HG03520 (cell line): ENCODE results near the gene PLG.
"Not testable (repeated sequence)": the region's sequence is repeated elsewhere in the genome, so short reads cannot be mapped to it uniquely, and the experiment has no call there.

Experiments
- ATAC-seq: cut with Tn5 transposase; IDR thresholded peaks from one replicate; pipeline ENCODE4 v1.9.1; 2021; ENCODE audit warnings: mild to moderate bottlenecking, moderate library complexity; ENCODE audit not compliant: unreplicated experiment

The PLG gene

DNA sequence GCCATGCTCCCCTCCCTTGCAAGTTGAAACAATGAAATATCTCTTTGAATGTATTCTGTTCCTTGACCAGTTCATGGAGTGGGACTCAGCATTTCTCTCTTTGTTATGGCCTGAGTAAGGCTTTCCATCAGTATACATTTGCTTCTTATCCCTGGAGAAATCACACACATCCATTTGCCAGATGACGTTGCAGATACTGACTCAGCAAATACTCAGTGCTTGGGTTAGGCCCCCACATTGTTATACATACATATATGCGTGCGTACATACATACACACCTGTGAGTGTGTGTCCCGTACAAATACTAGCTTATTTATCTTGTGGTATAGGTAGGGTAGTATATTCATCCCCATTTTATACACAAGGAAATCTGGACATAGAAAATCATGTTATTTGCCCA lies 72.4 kb downstream of the PLG start:
- ATAC-seq, result no peak

DNA sequence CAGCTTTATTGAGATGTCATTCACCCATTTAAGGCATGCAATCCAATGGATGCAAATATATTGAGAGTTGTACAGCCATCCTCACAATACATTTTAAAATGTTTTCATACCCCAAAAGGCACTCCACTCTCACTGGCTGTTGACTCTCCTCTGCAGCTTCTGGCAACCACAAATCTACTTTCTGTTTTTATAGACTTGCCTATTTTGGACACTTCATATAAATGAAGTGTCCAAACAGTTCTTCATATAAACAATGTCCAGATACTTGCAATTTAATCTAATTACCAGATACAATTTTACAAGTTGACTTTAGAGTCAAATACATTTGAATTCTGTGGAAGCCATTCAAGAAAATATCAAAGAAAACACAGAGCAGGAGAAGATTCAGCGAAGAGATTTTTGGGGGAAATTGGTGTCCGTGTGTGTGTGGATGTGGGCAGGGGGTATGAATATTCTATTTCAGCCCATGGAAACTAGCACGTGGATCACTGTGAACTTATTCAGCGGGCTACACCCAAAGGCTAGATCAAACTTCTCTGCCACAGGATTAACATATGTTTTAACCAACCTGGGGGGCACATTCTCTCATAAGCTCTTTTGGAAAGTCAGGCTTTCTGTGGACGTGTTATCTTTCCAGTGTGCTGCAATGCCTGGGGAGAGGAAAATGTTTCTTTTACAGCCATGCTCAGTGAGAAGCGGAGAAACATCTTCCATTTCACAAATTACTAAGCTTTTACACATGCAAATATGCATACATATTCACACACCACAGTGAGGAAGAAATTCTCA lies 73.9 kb downstream of the PLG start:
- no peak for ATAC-seq

DNA sequence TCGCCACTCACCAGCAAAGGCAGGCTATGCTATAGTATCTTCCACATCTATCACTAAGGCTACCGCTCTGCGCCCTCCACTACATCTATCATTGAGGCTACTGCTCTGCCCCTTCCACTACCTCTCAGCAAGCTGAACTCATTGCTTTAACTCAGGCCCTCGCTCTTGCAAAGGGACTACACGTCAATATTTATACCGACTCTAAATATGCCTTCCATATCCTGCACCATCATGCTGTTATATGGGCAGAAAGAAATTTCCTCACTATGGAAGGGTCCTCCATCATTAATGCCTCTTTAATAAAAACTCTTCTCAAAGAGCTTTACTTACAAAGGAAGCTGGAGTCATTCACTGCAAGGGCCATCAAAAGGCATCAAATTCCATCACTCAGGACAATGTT lies 77.1 kb downstream of the PLG start:
- not testable (repeated sequence) for ATAC-seq

DNA sequence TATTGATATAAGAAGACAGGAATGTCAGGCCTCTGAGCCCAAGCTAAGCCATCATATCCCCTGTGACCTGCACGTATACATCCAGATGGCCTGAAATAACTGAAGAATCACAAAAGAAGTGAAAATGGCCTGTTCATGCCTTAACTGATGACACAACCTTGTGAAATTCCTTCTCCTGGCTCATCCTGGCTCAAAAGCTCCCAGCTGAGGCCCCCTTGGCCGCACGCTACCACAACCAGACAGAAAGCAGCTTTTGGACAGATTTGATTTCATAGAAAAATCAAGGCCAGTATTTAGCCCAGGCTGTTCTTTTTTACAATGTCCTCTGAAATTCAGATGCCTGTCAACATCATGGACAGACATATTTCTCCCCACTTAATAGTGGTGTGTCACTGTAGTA lies 78.6 kb downstream of the PLG start:
- not testable (repeated sequence) for ATAC-seq

DNA sequence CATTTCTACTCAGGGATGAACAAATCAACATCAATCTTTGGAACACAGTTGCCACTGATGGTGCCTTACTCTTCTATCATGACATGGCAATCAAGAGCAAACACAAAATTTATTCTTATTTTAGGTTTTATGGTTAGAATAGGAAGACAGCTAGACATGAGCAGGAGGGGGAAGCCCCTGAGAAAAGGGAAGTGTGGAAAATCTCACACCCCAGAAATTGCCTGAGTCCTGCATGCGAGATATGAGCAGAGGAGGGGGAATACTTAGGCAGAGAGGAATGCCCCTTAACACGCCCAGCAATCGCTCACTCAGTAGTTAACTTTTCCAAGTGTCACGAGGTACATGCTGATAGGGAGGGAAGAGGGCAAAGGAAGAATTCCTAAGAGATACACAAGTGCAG lies 79.3 kb downstream of the PLG start:
- no peak for ATAC-seq

DNA sequence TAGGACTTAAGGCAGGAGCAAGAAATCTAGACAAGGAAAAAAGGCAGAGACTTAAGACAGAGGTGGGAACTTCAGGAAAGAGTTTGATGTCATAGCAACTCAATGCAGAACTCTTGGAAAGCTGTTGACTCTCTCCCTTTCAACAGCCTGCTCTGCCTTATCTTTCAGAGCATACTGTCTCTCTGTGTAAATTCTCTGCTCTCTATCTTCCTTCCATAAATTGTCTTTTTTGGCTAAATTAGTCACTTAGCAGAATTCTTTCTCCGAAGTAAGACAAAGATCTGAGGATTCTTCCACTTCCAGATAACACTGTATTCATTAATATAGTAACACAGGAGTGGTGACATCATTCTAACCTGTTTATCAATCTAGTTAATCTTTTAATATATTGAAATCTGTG lies 80.2 kb downstream of the PLG start:
- ATAC-seq, result no peak

DNA sequence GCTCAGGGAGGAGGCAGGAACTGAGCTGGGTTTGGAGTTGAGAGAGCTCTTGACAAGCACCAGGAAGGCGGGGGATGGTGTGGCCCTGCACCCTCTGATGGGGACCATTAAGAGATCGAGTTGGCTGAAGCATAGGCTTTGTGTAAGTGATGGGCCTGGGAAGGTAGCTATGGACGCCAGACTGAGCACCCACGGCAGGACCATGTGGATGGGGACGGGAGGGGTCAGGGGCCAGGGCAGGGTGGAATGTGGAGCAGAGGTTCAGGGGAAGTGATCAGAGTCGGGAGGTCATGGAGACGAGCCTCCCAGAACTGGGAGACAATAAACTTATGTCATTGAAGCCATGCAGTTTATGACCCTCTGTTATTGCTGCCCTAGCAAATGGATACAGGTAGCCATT lies 81.7 kb downstream of the PLG start:
- ATAC-seq, result no peak

DNA sequence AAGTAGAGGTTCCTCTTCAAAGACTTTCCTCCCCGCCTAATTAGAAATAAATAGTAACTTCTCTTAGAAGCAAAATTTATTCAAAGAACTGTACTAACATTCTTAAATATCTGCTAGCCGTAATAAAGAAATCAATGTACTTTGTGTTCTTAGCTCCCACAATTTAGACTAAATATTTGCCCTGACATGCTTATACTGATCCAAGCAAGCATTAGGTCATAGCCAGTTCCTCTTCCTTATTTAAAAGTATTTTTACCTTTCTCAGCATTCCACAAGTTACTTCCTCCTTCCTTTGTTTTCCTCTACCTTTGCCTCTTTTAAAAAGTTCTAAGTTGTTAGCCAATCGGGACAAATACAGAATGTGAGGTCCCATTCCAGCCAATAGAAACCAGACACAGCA lies 86.1 kb downstream of the PLG start:
- ATAC-seq, result not testable (repeated sequence)

DNA sequence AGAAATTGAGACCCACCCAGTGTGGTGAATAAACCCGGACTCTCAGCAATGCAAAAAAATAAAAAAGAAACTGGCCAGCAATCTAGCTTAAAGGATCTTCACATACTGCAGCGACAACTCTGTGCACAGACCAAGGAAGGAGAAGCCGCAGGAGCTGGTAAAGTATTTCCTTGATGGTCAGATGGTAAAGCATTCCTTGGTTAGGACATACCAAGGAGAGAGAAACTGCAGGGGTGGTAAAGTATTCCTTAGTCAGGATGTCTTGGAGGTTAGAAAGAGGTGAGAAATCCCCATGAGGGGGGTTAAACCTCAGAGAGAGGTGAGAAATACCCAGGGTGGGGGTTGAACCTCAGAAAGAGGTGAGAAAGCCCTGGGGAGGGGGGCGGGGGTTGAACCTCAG lies 86.8 kb downstream of the PLG start:
- ATAC-seq, result no peak

DNA sequence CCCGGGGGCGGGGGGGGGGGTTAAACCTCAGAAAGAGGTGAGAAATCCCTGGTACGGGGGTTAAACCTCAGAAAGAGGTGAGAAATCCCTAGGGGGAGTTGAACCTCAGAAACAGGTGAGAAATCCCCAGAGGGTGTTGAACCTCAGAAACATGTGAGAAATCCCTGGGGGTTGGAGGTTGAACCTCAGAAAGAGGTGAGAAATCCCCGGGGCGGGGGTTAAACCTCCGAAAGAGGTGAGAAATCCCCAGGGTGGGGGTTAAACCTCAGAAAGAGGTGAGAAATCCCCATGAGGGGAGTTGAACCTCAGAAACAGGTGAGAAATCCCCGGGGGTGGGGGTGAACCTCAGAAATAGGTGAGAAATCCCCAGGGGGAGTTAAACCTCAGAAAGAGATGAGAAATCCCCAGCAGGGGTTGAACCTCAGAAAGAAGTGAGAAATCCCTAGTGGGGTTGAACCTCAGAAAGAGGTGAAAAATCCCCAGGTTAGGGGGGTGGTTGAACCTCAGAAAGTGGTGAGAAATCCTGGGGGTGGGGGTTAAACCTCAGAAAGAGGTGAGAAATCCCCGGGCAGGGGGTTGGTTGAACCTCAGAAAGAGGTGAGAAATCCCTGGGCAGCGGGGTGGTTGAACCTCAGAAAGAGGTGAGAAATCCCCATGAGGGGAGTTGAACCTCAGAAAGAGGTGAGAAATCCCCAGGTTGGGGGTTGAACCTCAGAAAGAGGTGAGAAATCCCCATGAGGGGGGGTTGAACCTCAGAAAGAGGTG lies 87.4 kb downstream of the PLG start:
- ATAC-seq, result no peak

DNA sequence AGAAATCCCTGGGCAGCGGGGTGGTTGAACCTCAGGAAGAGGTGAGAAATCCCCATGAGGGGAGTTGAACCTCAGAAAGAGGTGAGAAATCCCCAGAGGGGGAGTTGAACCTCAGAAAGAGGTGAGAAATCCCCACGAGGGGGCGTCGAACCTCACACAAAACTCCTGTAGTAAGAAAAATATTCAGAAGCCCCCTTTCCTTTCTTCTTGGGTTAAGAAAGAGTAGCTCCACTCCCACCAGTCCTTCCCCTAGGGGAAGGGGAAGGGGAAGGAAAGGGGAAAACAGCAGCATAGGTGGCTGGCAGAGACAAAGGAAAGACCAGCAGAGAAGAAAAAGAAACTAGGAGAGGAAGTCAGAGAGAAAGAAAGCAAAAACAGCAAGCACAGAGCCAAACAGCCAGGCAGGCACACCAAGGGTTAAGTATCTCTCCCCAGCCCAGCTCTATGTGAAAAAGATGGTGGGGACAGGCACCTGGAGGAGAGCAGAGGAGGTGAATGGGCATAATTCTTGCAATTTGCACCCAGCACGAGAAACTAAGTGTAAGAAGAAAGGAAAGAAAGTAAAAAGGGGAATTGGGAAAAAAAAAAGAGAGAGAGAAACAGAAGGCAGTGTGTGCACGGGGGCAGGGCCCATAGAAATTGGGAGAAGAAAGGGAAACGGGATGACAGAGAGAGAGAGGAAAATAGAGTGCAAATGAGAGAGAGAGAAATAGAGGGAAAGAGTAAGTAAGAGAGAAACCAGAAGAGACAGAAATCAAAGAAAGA lies 88.2 kb downstream of the PLG start:
- ATAC-seq, result peak; percentile 28

DNA sequence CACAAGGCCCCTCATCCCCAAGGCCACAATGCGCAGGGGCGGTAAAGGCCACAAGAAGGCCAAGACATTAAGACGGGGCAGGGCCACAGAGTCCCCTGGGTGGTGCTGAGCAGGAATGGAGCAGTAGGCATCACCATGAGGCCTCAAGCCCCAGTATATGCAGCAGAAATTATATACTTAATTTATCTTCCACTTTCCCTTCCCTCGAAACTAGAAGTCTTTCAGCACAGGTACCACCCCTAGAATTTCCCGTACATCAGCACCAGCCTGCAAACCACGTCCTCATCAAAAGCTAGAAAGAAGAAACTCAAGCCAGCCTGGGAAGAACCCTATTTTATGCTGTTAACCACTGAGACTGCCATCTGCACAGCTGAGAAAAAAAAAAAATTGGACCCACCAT lies 89.4 kb downstream of the PLG start:
- peak; percentile 45 for ATAC-seq

DNA sequence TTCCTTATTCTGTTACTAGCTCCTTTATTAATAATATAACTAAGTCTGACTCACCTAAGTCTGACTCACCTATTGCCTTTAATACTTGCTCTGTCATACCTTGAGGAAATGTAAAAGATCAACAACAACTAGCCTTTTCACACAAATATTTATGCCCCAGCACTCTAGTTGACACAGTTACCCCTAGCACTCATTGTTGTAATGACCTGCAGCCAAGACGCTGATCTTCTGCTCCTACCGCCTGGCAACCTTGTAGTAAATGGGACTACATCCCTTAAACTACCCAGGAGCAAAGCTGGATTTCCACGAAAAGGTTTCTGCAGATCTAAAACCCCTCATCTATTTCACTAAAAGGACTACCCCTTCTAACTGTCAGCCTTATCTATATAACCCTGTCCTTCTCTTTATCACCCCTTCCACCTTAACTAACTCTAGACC lies 90.0 kb downstream of the PLG start:
- ATAC-seq, result peak; percentile 47

DNA sequence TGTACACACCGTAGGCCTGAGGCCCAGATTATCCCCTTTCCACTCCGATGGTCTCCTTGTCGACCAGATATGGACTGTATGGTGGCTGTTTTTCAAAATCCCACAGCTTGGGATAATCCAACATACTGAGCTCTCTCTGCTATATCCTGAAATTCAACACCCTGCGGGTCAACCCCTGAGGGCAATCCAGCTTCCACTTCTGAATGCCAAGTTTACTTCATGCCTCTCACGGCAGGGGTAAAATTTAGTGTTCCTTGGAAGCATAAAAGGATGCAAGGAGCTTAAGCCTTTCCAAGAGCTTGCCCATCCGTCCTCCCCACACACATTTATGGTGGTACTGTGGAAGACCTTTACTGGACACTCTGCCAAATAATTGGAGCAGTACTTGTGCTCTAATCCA lies 90.7 kb downstream of the PLG start:
- ATAC-seq, result no peak

DNA sequence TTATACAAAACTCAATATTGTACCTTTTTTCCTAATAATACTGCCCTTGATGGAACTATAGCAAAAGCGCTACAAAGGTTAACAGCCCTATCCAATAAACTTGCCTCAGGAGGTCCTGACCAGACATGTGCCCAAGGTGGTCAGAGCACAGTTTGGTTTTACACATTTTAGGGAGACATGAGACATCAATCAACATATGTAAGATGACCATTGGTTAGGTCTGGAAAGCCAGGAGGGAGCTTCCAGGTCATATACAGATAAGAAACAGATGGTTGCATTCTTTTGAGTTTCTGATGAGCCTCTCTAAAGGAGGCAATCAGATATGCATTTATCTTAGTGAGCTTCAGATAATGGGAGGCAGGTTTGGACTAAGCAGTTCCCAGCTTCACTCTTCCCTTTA lies 91.6 kb downstream of the PLG start:
- ATAC-seq, result no peak

DNA sequence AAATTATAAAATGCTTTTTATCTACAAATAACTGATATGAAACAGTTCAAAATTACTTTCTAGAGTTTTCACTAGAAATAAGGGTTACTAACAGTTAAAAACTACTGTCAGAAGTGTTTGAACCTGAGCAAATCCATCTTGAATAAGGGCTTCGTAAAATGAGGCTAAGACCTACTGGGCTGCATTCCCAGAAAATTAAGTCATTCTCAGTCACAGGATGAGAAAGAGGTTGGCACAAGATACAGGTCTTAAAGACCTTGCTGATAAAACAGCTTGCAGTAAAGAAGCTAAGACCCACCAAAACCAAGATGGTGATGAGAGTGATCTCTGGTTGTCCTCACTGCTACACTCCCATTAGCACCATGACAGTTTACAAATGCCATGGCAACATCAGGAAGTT lies 93.7 kb downstream of the PLG start:
- no peak for ATAC-seq

DNA sequence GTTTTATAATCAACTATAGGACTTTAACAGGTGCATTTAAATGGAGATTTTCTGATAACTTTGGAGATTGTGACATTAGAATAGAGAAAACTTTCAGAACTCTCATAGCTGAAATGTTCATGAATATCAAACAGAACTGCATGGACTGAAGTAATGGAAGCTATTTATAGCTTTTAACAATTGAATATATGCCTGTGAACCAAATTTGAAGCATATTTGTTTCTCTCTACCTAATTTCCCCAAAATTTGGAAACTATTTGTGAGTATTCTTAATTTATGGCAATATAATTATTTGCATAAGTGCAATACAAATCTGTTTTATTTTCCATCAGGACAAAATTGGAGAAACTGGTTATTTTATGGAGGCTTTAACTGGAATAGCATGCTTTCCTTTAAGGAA lies 96.6 kb downstream of the PLG start:
- ATAC-seq, result no peak

DNA sequence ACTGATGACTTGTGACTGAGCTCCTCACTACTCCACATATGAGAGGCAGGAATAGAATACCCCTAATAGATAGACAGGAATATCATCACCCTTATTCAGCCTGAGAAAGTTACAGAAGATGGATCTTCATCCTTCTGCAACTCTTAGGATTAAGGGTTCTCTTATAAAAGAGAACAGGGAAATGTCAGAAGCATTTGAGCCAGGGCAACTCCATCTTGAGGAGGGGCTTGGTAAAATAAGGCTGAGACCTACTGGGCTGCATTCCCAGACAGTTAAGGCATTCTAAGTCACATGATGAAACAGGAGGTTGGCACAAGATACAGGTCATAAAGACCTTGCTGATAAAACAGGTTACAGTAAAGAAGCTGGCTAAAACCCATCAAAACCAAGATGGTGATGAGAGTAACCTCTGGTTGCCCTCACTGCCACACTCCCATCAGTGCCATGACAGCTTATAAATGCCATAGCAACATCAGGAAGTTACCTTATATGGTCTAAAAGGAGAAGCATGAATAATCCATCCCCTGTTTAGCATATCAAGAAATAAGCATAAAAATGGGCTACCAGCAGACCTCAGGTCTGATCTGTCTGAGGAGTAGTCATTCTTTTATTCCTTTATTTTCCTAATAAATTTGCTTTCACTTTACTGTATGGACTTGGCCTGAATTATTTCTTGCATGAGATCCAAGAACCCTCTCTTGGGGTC lies 97.9 kb downstream of the PLG start:
- no peak for ATAC-seq

DNA sequence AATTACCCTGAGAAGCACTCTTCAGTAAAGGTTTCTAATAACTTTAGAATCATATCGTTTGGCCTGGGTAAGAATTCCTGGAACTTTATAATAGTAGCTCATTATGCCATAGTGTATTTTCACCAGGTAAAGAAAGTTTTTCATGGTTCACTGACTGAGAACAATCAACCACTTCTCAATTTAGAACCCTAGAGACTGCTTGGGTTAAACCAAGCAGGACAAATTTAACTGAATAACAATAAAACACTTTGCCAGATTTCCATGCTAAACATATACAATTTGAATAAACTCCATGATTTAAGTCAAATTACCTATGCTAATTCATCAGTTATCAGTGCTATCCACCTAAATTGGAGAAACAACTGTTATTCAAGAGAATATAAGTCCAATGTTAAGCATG lies 99.4 kb downstream of the PLG start:
- ATAC-seq, result no peak

DNA sequence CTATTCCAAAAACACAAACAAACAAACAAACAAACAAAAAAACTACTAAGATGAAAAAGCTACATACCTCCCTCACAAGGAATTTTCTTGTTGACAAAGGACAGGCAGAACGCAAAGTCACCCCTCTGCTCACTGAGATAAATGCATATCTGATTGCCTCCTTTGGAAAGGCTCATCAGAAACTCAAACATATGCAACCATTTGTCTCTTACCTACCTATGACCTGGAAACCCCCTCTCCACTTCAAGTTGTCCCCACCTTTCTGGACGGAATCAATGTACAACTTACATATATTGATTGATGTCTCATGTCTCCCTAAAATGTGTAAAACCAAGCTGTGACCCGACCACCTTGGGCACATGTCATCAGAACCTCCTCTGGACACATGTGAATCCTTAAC lies 100.0 kb downstream of the PLG start:
- ATAC-seq, result not testable (repeated sequence)
